HTR-8/SVneo (cell line): Measurements from ENCODE around the gene CALML3.

ENCODE experiments used
- DNase-seq: peaks from one replicate; pipeline ENCODE4 v3.0.0; 2011; ENCODE audit warnings: low spot score, mixed read lengths; ENCODE audit not compliant: insufficient read length
- FAIRE-seq: peaks from 2 replicates; lab custom pipeline; 2011; peaks lifted over from hg19 to GRCh38; lab: Jason Lieb, UNC

Gene CALML3

DNA sequence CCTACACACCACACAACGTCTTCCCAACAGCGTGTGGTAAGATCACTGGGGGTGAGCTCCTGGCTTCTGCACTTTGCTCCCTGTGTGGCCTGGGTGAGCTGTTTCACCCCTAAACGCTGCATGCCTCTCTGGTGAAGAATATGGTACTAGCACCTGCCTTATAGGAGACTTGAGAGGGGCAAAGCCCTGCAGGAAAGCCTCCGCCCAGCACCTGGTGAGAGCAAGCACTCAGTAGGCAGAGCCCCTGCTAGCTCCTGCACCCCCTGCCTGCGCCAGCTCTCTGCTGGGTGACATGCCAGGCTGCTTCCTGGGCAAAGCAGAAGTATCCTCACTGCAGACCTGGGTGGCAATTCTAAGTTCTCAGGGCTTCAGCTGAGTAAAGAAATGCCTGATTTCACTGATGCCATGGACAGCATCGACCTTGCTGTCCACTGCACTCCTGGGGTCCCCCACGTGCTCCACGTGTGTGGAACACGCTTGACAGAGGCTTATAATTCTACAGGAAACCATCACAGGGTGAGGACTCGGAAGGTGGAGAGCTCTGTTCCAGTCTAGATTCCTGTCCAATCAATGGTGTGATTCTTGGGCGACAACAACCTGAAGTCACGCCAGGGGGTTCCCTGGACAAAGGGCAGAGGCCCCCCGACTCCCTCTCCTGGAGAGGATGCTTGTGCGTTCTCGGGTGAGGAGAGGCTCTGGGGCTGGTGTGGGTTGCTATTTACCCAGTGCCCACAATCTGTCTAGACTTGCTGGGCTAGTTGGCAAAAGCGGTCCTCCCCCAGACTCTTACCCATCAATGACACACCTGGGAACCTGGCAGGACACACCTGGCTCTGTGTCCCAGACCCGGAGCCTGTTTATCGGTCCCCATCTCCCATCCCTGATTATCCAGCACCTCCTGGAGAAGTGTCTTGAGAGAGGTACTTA lies 20.4 kb upstream of the CALML3 start:
- FAIRE-seq (no peak), DNase-seq (no peak)

GRCh38 chr10:5506246-5506645 lies 18.5 kb upstream of the CALML3 start:
- FAIRE-seq = no peak
- DNase-seq = no peak

GRCh38 chr10:5506751-5507648 lies 17.8 kb upstream of the CALML3 start:
- DNase-seq (no peak), FAIRE-seq (no peak)

- no peak for FAIRE-seq
- no peak for DNase-seq
Measured at GRCh38 chr10:5507649-5508131, 17.1 kb upstream of the CALML3 start.

GRCh38 chr10:5508161-5508604 lies 16.6 kb upstream of the CALML3 start:
- no peak for FAIRE-seq

GRCh38 chr10:5508786-5509185 lies 16.0 kb upstream of the CALML3 start:
- FAIRE-seq (no peak), DNase-seq (no peak)

More at GRCh38 chr10:5508161-5508604, 16.6 kb upstream of the CALML3 start:
- no peak for DNase-seq

DNA sequence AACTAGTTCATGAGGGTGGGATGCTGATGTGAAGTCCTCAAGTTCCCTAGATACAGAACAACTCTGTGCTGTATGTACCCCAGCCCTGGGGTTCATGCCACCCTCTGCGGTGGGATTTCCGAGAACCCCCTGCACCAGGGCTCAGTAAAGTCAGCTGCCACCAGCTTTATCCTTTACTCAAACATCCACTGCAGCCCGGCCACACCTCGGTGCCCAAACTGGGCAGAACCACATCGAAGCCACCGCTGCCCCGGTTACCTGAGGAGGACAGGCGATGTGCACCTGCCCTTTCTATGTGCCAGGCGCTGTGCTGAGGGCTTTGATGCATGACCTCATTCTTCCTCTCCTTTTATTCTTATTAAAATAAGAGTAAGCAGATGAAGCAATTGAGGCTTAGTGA lies 15.5 kb upstream of the CALML3 start:
- FAIRE-seq (no peak), DNase-seq (no peak)

DNA sequence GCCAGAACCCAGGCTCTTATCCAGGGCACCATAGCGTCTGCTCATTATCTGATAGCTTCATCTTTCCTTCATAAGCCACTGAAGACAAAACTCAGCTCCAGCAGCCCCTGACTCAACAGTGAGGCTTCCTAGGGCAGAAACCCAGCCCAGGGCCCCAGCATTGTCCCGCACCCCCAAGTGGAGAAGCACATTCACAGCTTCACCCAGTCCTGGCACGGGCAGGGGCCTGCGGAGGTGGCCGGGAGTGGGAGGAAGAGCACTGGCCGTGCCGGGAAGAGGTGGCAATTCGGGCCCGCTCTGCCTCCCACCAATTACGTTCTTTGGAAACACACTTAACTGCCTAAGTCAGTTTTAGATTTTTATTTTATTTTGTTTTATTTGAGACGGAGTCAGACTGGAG lies 15.1 kb upstream of the CALML3 start:
- no peak for DNase-seq
- FAIRE-seq = no peak

GRCh38 chr10:5510281-5511072 lies 14.3 kb upstream of the CALML3 start:
- FAIRE-seq (no peak), DNase-seq (no peak)

DNA sequence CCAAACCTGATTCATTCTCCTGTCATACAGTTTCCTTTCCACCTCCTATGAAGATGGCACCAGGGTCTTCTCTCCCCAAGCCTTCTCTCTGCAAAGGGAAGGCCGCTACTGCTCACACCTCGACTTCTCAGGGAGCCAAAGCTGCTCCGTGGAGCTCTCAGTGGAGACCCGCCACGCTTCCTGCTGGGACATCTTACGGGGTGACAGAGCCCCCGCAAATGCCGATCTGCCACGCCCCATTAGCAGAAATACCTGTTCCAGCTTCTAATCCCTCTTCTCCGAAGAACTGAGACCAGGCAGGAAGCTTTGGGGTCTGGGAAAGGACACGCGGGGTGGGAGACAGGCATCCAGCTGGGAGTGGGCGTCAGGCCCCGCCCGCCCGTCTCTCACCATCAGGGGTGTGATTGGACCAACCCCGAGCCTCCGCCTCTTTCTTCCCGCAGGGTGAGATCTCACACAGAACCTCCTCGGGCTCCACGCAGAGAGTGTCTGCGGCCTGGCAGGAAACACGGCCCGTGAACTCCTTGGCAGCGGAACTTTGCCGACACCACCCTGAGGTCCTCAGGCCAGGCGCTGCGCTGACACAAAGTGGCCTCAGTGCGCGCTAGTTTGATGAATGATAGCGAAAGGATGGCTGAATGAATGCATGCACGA lies 13.4 kb upstream of the CALML3 start:
- FAIRE-seq = no peak
- no peak for DNase-seq

DNA sequence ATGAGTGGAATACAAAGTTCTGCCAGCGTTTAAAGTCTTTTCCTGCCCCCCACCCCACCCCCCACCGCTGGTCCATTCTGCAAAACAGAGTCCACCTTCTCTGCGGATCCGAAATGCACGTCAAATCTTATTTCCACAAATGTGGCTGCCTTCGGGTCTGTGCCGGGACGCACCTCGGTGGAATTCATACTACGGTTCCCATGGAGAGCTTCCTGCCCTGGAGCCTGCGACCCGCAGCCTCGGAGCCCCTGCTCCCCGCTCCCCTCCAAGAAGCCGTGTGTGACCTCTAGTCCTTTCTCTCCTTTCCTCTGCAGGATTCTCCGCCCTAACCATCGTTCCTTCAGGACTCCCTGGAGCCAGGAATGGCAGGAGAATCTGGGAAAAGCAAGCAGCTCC lies 12.9 kb upstream of the CALML3 start:
- FAIRE-seq (no peak), DNase-seq (no peak)

GRCh38 chr10:5512331-5512730 lies 12.4 kb upstream of the CALML3 start:
- DNase-seq (no peak), FAIRE-seq (no peak)

DNA sequence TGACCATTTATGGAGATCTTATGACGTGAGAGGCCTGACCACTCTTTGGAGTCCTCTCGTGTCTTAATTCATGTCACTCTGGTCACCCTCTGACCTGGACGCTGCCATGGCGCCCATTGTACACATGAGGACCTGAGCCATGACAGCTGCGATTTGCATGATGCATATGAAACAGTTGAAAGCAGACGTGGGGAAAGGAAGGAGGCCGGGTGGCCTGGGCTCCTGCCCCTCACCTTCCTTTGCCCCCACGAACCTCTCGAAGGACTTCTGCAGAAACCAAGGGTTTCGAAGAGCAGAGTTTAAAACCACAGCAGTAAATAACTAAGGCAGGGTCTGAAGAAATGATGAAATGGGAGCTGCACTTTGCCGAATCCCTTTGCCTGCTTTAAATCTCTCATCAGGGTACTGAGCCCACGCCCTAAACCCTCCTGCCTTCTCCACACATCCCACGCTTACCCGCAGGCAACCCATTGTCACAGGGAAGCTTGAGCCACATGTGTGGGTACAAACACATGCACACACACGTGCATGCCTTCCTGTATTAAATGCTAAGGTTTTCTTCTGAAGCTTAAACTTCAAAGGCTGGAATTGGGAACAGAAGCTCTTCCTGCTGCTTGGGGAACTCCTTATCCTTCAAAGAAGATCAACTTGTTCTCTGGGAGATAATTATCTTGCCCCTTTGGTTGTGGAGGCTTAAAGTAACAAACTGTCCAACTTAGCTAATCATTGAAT lies 11.7 kb upstream of the CALML3 start:
- FAIRE-seq (no peak), DNase-seq (no peak)

GRCh38 chr10:5514226-5514850 lies 10.4 kb upstream of the CALML3 start:
- DNase-seq (no peak), FAIRE-seq (no peak)

- DNase-seq = no peak
- FAIRE-seq = no peak
Measured at GRCh38 chr10:5515948-5516761, 8.6 kb upstream of the CALML3 start.

GRCh38 chr10:5517546-5517945 lies 7.2 kb upstream of the CALML3 start:
- FAIRE-seq = no peak
- DNase-seq = no peak

DNA sequence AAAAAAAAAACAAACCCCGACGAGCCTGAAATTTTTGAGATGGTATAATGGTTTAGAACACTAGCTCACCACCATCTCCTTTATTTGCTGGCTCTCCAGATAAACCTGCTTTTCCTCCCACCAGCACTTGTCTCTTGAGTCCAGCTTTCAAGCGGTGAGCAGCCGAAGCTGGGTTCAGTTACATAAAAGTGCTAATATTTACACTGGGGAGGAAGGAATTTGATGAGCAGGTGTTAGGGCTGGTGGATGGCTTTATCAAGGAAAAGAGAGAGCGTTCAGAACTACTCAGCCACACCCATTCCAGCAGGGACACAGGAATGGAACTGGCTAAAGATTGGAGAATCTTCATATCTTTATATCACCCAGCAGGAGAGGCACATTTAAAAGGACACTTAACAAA lies 6.6 kb upstream of the CALML3 start:
- DNase-seq (no peak), FAIRE-seq (no peak)

DNA sequence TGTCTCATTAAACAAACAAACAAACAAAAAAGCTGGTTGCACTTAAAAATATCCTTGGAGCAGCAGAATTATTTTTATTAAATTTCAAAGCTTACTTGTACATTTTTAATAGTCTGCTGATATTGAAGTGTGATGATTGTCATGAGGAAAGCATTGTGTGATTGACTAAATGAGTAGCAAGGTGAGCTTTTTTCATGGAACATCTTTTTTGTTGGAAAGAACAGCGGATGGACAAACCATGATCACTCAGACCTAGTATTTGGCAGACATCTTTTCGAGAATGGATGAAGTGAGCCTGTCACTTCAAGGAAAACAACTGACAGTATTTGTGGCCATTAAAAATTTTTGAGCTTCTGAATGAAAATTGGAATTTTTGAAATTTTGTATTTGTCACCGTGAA lies 5.7 kb upstream of the CALML3 start:
- no peak for FAIRE-seq
- DNase-seq = no peak
